Ishikawa (cell line): ENCODE data around the gene ATG2B.

Experiments used
- CEBPB ChIP-seq: IDR thresholded peaks from 2 replicates; pipeline ENCODE4 v1.6.1; 2012
- EP300 ChIP-seq: IDR thresholded peaks from 2 replicates; pipeline ENCODE4 v1.6.1; 2012; ENCODE audit warnings: borderline replicate concordance
- FOXM1 ChIP-seq: IDR thresholded peaks from 2 replicates; pipeline ENCODE4 v1.6.1; 2012; ENCODE audit warnings: low read depth, borderline replicate concordance
- MAX ChIP-seq: IDR thresholded peaks from 2 replicates; pipeline ENCODE4 v1.6.1; 2012
- RAD21 ChIP-seq: IDR thresholded peaks from 2 replicates; pipeline ENCODE4 v1.6.1; 2012; ENCODE audit warnings: low read depth
- REST ChIP-seq: IDR thresholded peaks from 2 replicates; pipeline ENCODE4 v1.6.1; 2012; ENCODE audit warnings: low read depth, mild to moderate bottlenecking
- TEAD4 ChIP-seq: IDR thresholded peaks from 2 replicates; pipeline ENCODE4 v1.6.1; 2012
- USF1 ChIP-seq: IDR thresholded peaks from 2 replicates; pipeline ENCODE4 v1.6.1; 2012
- YY1 ChIP-seq: IDR thresholded peaks from 2 replicates; pipeline ENCODE4 v1.6.1; 2012; ENCODE audit warnings: low read depth
- ZBTB7A ChIP-seq: IDR thresholded peaks from 2 replicates; pipeline ENCODE4 v1.6.1; 2012; ENCODE audit warnings: low read depth

- no peak for TF ChIP-seq REST
- no peak for TF ChIP-seq EP300
- TF ChIP-seq RAD21, result no peak
- no peak for TF ChIP-seq MAX
- TF ChIP-seq YY1, result no peak
- TF ChIP-seq CEBPB, result no peak
- no peak for TF ChIP-seq FOXM1
- no peak for TF ChIP-seq TEAD4
- TF ChIP-seq ZBTB7A, result no peak
- no peak for TF ChIP-seq USF1
Measured at GRCh38 chr14:96408608-96409007, 45.5 kb upstream of the ATG2B start.
